HG03575 (cell line): ENCODE results near the gene OR13C2.

Experiments used
- ATAC-seq: cut with Tn5 transposase; IDR thresholded peaks from one replicate; pipeline ENCODE4 v1.9.1; 2021; ENCODE audit not compliant: unreplicated experiment, insufficient number of reproducible peaks, low FRiP score; ENCODE audit errors: extremely low read depth

OR13C2 gene

DNA sequence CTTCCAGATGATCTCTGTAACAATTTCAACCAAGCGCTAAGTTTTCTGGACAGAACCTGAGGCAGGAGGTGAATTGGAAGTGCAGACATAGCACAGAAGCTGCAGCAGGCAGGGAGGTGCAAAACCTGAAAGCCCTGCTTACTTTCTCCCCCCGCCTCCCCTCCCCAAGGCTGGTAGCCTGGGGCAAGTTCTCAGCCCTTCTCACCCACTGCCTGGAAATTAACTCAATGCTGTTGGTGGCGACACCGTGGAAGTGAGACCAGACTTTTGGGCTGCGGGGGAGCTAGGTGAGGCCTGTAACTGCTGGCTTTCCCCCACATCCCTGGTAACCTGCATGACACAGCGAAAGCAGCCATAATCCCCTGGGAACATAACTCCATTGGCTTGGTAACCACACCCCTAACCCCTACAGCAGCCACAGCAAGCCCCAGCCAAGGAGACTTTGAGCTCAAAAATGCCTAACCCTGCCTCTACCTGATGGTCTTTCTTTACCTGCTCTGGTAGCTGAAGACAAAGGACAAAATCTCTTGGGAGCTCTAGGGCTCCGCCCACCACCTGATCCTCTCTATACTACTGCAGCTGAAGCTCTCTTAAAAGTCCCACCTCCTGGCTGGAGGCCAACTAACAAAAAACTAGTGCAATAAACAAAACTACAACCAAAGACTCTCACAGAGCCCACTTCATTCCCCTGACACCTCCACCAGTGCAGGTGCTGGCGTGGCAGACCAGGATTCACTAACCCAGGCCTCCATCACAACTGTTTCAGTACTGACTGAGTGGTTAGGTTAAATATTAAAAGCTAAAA, 48.4 kb downstream of the OR13C2 start:
- ATAC-seq, result no peak

GRCh38 chr9:104555521-104555920, 49.9 kb downstream of the OR13C2 start:
- ATAC-seq, result no peak
